ENCODE results near the gene SEMA4G. TPM values are rescaled to one million over a fixed set of nuclear protein-coding genes. Genes with fewer than 3 reads are reported as not detected.

SEMA4G gene
- 8.1 and 8.5 TPM in 2 replicates for total RNA-seq (2021)
- long read RNA-seq, partial matches to known transcripts: 0 of 1 reads
- long read RNA-seq, other reads (novel, unspliced or antisense): 0 of 1 reads

- H2BK5ac ChIP-seq (ENCODE audit: insufficient read length, low read length): no peak within 1 kb of the TSS
- H2AFZ ChIP-seq (ENCODE audit: low read length): no peak within 1 kb of the TSS
- H3K9me3 ChIP-seq (ENCODE audit: control insufficient read depth, low read depth, low read length): no peaks in the 10 kb centered on the region
- H3K27ac ChIP-seq (ENCODE audit: insufficient read length, low read depth, low read length): no peak within 1 kb of the TSS
- H3K4me1 ChIP-seq (ENCODE audit: insufficient read depth, low read length): no peaks in the 10 kb centered on the region
- H3K79me1 ChIP-seq (ENCODE audit: insufficient read depth, low read depth, low read length, poor library complexity, severe bottlenecking): no peaks in the 10 kb centered on the region
- no peak within 1 kb of the TSS for H3K18ac ChIP-seq (ENCODE audit: insufficient read length, low read depth, low read length)
- H3K56ac ChIP-seq (ENCODE audit: insufficient read length, low read depth, low read length): no peak within 1 kb of the TSS
- peaks cover 7% of the 10 kb centered on the region for H3K27me3 Mint-ChIP-seq (ENCODE audit: low read depth)
- no peak within 1 kb of the TSS for H2BK12ac ChIP-seq (ENCODE audit: insufficient read length, low read depth, low read length)
- H2BK120ac ChIP-seq (ENCODE audit: low read depth, low read length, poor library complexity, severe bottlenecking): no peak within 1 kb of the TSS
- H4K20me1 ChIP-seq (ENCODE audit: control insufficient read depth, insufficient read depth, insufficient read length): no peaks in the 10 kb centered on the region
- no peak within 1 kb of the TSS for H3T11ph ChIP-seq (ENCODE audit: low read length)
- H4K8ac ChIP-seq (replicated peaks; ENCODE audit: insufficient read length, low read depth, low read length): no peak within 1 kb of the TSS
- H3K27me3 ChIP-seq (ENCODE audit: insufficient read depth, low read length): no peaks in the 10 kb centered on the region
- no peak within 1 kb of the TSS for H2AK5ac ChIP-seq (ENCODE audit: insufficient read length, low read length)
- peaks cover 32 to 34% of the 10 kb centered on the region in 2 experiments for H3K4me1 Mint-ChIP-seq
- H3K27ac Mint-ChIP-seq: no peak within 1 kb of the TSS
- no peak within 1 kb of the TSS for H3K9ac ChIP-seq (ENCODE audit: extremely low read depth, insufficient read length, low read length)
- WGBS (ENCODE audit: extremely low coverage, insufficient read length, low lambda C conversion rate): no CpG with 5 or more reads among the region's 70 CpGs
- H3K14ac ChIP-seq (ENCODE audit: insufficient read depth, low read length): peak within 1 kb of the TSS; percentile 26; the same call in 1 of the 2 replicates
- TF ChIP-seq CTCF (conservative IDR thresholded peaks at IDR 0.05): peak; percentile 84
- H3K4me2 ChIP-seq (ENCODE audit: insufficient read depth, insufficient read length, low read length): peak within 1 kb of the TSS; percentile 95
- no peak within 1 kb of the TSS for H3K4ac ChIP-seq (ENCODE audit: low read depth, low read length)
- H3K79me2 ChIP-seq (ENCODE audit: insufficient read depth, low read length): no peaks in the 10 kb centered on the region
- H4K91ac ChIP-seq (ENCODE audit: insufficient read length, low read depth, low read length): no peak within 1 kb of the TSS
- H3K23ac ChIP-seq (ENCODE audit: insufficient read length, low read depth, low read length): no peak within 1 kb of the TSS
- H2BK20ac ChIP-seq (ENCODE audit: low read depth, low read length, poor library complexity, severe bottlenecking): no peak within 1 kb of the TSS
- peaks cover 12% of the 10 kb centered on the region for H3K23me2 ChIP-seq (ENCODE audit: insufficient read length, low read depth, low read length, poor library complexity, severe bottlenecking)
- DNase-seq: peak; percentile 84
- peak within 1 kb of the TSS; percentile 66 to 84 for H3K4me3 Mint-ChIP-seq
- H2BK15ac ChIP-seq (ENCODE audit: low read depth, low read length): no peak within 1 kb of the TSS
- H4K5ac ChIP-seq (ENCODE audit: insufficient read length, low read depth, low read length): no peak within 1 kb of the TSS
- no peaks in the 10 kb centered on the region; a peak in 1 of 5 replicates for H3K9me3 Mint-ChIP-seq
- H3K36me3 Mint-ChIP-seq (ENCODE audit: insufficient read depth in 1 of 3, low read depth in 3 of 3): peaks cover 0 to 2% (median 0%) of the 10 kb centered on the region in 3 experiments; a peak in 2 of 7 replicates
Observed at GRCh38 chr10:100969187-100970075, at the start of gene SEMA4G. Gene SEMA4G (plus strand): TSS chr10:100969504. CDS start chr10:100972913, 3,409 bp downstream.
